IPS-18c (cell line): ENCODE measurements around the gene BMP7.
"Not testable (repeated sequence)": the region's sequence is repeated elsewhere in the genome, so short reads cannot be mapped to it uniquely, and the experiment has no call there.

Source experiments
- H3K4me3 ChIP-seq: 2 replicates; pipeline ENCODE4 v1.7.0; 2013; ENCODE audit warnings: low read depth, mild to moderate bottlenecking, low read length, moderate library complexity; ENCODE audit not compliant: insufficient read depth
- H3K9me3 ChIP-seq: one replicate; pipeline ENCODE4 v1.6.1; 2013; ENCODE audit warnings: mild to moderate bottlenecking, low read length, moderate library complexity; ENCODE audit not compliant: control insufficient read depth, insufficient read depth

Gene BMP7

GRCh38 chr20:57161478-57162361, 104.7 kb downstream of the BMP7 start:
- H3K4me3 ChIP-seq: no peak overlapping the region

GRCh38 chr20:57160985-57161384, 105.5 kb downstream of the BMP7 start:
- Histone ChIP-seq H3K9me3 (peaks cover 4% of the 10 kb centered on the region), H3K4me3 (no peak overlapping the region)

More at GRCh38 chr20:57161478-57162361, 104.7 kb downstream of the BMP7 start:
- H3K9me3 ChIP-seq: peaks cover 2% of the 10 kb centered on the region

GRCh38 chr20:57159945-57160610, 106.4 kb downstream of the BMP7 start:
- Histone ChIP-seq H3K4me3 (no peak overlapping the region), H3K9me3 (peaks cover 6% of the 10 kb centered on the region)

- H3K4me3 ChIP-seq: no peak overlapping the region
- H3K9me3 ChIP-seq: peaks cover 4% of the 10 kb centered on the region
These were observed 107.1 kb downstream of the BMP7 start for GRCh38 chr20:57159193-57159851.

- peaks cover 4% of the 10 kb centered on the region for H3K9me3 ChIP-seq
- H3K4me3 ChIP-seq: no peak overlapping the region
These were observed 108.0 kb downstream of the BMP7 start for GRCh38 chr20:57158474-57158873.

- H3K9me3 ChIP-seq, H3K4me3 ChIP-seq: not testable (repeated sequence)
These were observed 108.7 kb downstream of the BMP7 start for GRCh38 chr20:57157787-57158186.

- peaks cover 4% of the 10 kb centered on the region for H3K9me3 ChIP-seq
- H3K4me3 ChIP-seq: no peak overlapping the region
These were observed 109.2 kb downstream of the BMP7 start for GRCh38 chr20:57157106-57157691.

GRCh38 chr20:57156011-57156729, 110.3 kb downstream of the BMP7 start:
- Histone ChIP-seq H3K4me3 (no peak overlapping the region), H3K9me3 (peaks cover 4% of the 10 kb centered on the region)

GRCh38 chr20:57155415-57155814, 111.0 kb downstream of the BMP7 start:
- H3K4me3 ChIP-seq: no peak overlapping the region
- H3K9me3 ChIP-seq: peaks cover 4% of the 10 kb centered on the region

GRCh38 chr20:57153238-57153905, 113.1 kb downstream of the BMP7 start:
- Histone ChIP-seq H3K4me3 (no peak overlapping the region), H3K9me3 (peaks cover 4% of the 10 kb centered on the region)

- Histone ChIP-seq H3K4me3 (no peak overlapping the region), H3K9me3 (peaks cover 4% of the 10 kb centered on the region)
These were observed 113.9 kb downstream of the BMP7 start for GRCh38 chr20:57152557-57152956.

GRCh38 chr20:57150559-57150958, 115.9 kb downstream of the BMP7 start:
- Histone ChIP-seq H3K4me3 (no peak overlapping the region), H3K9me3 (peaks cover 5% of the 10 kb centered on the region)

- Histone ChIP-seq H3K9me3 (peaks cover 3% of the 10 kb centered on the region), H3K4me3 (no peak overlapping the region)
These were observed 118.2 kb downstream of the BMP7 start for GRCh38 chr20:57148263-57148662.

GRCh38 chr20:57147185-57147584, 119.3 kb downstream of the BMP7 start:
- H3K4me3 ChIP-seq: no peak overlapping the region
- H3K9me3 ChIP-seq: peaks cover 3% of the 10 kb centered on the region

GRCh38 chr20:57146155-57146554, 120.3 kb downstream of the BMP7 start:
- H3K9me3 ChIP-seq: peaks cover 3% of the 10 kb centered on the region
- H3K4me3 ChIP-seq: no peak overlapping the region

- Histone ChIP-seq H3K9me3 (peaks cover 3% of the 10 kb centered on the region), H3K4me3 (no peak overlapping the region)
These were observed 121.3 kb downstream of the BMP7 start for GRCh38 chr20:57145089-57145631.
